CD4-positive, alpha-beta T cell treated with Interleukin-21 for 1 hour (primary cell): Measurements from ENCODE around the gene ZNF354B.

Source experiments
- DNase-seq: peaks from one replicate; pipeline ENCODE4 v3.0.0-alpha.2; 2020

ZNF354B gene

GRCh38 chr5:178883815-178884430 is 24.2 kb downstream of the ZNF354B start:
- no peak for DNase-seq

DNA sequence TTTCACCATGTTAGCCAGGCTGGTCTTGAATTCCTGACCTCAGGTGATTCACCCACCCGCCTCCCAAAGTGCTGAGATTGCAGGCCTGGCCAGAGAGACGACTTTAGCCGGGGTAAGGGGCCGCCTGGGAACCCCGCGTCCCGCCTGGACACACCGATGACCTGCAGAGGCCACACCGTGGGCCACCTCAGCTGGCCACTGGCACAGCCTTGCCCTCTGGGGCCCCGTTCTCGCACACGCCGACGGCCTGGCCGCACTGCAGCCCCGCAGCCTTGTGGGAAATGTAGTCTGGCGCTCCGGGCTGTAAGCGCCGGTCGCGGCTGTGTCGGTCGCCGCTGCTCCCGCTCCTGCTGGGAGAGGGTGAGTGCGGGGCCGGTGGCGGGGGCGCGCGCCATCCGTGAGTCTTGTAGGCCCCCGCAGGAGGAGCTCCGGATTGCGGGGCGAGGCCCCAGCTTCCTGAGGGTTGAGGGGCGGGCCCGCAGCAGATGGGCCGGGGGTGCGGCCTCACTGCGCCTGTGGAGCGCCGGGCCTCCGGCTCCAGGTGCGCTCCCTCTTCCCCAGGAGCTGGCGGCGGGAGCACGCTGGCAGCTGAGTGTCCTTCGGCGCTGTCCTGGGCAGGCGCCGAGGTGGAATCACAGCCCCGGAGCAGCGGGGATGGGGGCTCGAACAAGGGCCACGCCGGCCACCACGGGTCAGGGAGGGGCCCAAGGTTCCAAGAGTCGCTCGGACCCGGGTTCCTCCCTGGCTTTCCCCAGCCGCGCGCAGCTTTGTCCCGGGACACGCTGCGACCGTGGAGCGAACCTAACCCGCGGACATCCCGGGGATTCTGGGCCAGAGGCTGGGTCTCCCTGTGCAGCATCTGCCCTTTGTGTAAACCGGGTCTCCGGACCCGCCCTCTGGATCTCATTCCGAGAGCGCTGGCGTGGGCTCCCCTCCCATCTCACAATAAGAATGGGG is 36.1 kb downstream of the ZNF354B start, which contains the start of gene ZFP2:
Gene ZFP2, plus strand, starts transcription at position 299 of the 957 bp plus-strand sequence. CDS start 35,401 bp downstream, outside the sequence.
- peak; percentile 9 for DNase-seq

- no peak for DNase-seq
Observed at GRCh38 chr5:178899289-178899688, 39.5 kb downstream of the ZNF354B start.

DNA sequence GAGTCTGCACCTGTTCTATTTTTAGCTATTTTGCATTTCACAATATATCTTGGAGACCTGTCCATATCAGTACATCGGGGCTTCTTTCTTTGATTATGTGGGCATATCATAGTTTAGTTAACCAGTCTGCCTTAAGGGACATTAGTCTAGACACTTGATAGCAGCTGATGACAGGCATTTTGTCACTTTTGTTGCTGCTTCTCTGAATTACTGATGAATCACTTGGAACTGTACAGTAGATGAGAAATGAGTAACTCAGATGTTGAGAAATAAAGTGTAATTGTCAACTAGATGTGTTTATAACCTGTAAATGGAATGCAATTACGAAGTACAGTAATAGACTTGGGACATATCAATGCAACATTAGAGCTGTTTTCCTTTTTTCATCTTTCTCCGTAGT is 43.1 kb downstream of the ZNF354B start:
- no peak for DNase-seq

- no peak for DNase-seq
Observed at GRCh38 chr5:178931846-178932760, 72.3 kb downstream of the ZNF354B start.
